ENCODE data around the gene CNTN5.

Gene CNTN5

GRCh38 chr11:99449345-99449744, 428.6 kb downstream of the CNTN5 start (continued):
- no peak for TF ChIP-seq ZBTB49 (tag by site-specific recombination; IDR thresholded peaks at IDR 0.05; ENCODE audit: low read depth)

- Histone ChIP-seq H3K4me1 (ENCODE audit: control insufficient read depth, insufficient read depth, low read length) (no peaks in the 10 kb centered on the region), H3K9me3 (ENCODE audit: control insufficient read depth, insufficient read depth, low read depth, low read length) (no peaks in the 10 kb centered on the region), H3K4me3 (ENCODE audit: low read depth, low read length) (no peak overlapping the region), H3K27ac (ENCODE audit: extremely low read depth, low read depth, low read length) (no peak overlapping the region), H3K36me3 (ENCODE audit: control insufficient read depth in 2 of 2, insufficient read depth in 1 of 2, low read length in 2 of 2) (no peaks in the 10 kb centered on the region)
- CTCF ChIA-PET, result no interaction called here
- POLR2A ChIA-PET, result no interaction called here
- no peak for TF ChIP-seq ZEB2 (tag by site-specific recombination; IDR thresholded peaks at IDR 0.05)
- TF ChIP-seq ZNF37A (tag by site-specific recombination; IDR thresholded peaks at IDR 0.05), result no peak
- no peak for TF ChIP-seq SP2 (tag by site-specific recombination; IDR thresholded peaks at IDR 0.05)
- no peak for TF ChIP-seq FEZF1 (tag by site-specific recombination; IDR thresholded peaks at IDR 0.05)
- TF ChIP-seq RBAK (tag by site-specific recombination; IDR thresholded peaks at IDR 0.05), result no peak
- no peak for TF ChIP-seq ZNF510 (tag by site-specific recombination; IDR thresholded peaks at IDR 0.05; ENCODE audit: insufficient replicate concordance)
- TF ChIP-seq ZNF843 (tag by site-specific recombination; IDR thresholded peaks at IDR 0.05), result no peak
- TF ChIP-seq MEIS1 (CRISPR knock-in tag; IDR thresholded peaks at IDR 0.05; ENCODE audit: borderline replicate concordance), result no peak
- TF ChIP-seq AEBP2 (tag by site-specific recombination; IDR thresholded peaks at IDR 0.05; ENCODE audit: borderline replicate concordance), result no peak
- no peak for TF ChIP-seq KLF16 (tag by site-specific recombination; IDR thresholded peaks at IDR 0.05)
- no peak for TF ChIP-seq BCL11A (tag by site-specific recombination; IDR thresholded peaks at IDR 0.05; ENCODE audit: low read depth)
- no peak for TF ChIP-seq HOXD13 (CRISPR knock-in tag; IDR thresholded peaks at IDR 0.05; ENCODE audit: borderline replicate concordance)
- no peak for TF ChIP-seq ZNF157 (tag by site-specific recombination; IDR thresholded peaks at IDR 0.05)
- TF ChIP-seq ZSCAN23 (tag by site-specific recombination; IDR thresholded peaks at IDR 0.05), result no peak
- no peak for TF ChIP-seq ZNF350 (tag by site-specific recombination; IDR thresholded peaks at IDR 0.05)
- TF ChIP-seq ZNF248 (tag by site-specific recombination; IDR thresholded peaks at IDR 0.05), result no peak
- no peak for TF ChIP-seq ZNF211 (tag by site-specific recombination; IDR thresholded peaks at IDR 0.05; ENCODE audit: low read depth)
Observed at GRCh38 chr11:99452075-99452474, 431.3 kb downstream of the CNTN5 start.

GRCh38 chr11:99461913-99462312, 441.2 kb downstream of the CNTN5 start:
- TF ChIP-seq ZNF24 (tag by site-specific recombination; IDR thresholded peaks at IDR 0.05), result no peak
- no peak for TF ChIP-seq ZNF791 (tag by site-specific recombination; IDR thresholded peaks at IDR 0.05)
- no peak for TF ChIP-seq ZNF521 (tag by site-specific recombination; IDR thresholded peaks at IDR 0.05)
- no peak for TF ChIP-seq ZNF133 (tag by site-specific recombination; IDR thresholded peaks at IDR 0.05)
- TF ChIP-seq SP3 (tag by site-specific recombination; IDR thresholded peaks at IDR 0.05), result no peak
- TF ChIP-seq ZBTB1 (tag by site-specific recombination; IDR thresholded peaks at IDR 0.05), result no peak
- no peak for TF ChIP-seq ZNF121 (tag by site-specific recombination; IDR thresholded peaks at IDR 0.05)
- no peak for TF ChIP-seq ZNF48 (tag by site-specific recombination; IDR thresholded peaks at IDR 0.05)
- no peak for TF ChIP-seq ZNF626 (tag by site-specific recombination; IDR thresholded peaks at IDR 0.05)
- no peak for TF ChIP-seq ZNF560 (tag by site-specific recombination; IDR thresholded peaks at IDR 0.05; ENCODE audit: borderline replicate concordance)
- no peak for TF ChIP-seq ZNF202 (tag by site-specific recombination; IDR thresholded peaks at IDR 0.05; ENCODE audit: borderline replicate concordance)
- no peaks in the 10 kb centered on the region for H3K4me1 ChIP-seq (ENCODE audit: control insufficient read depth, insufficient read depth, low read length)
- no peaks in the 10 kb centered on the region for H3K36me3 ChIP-seq (ENCODE audit: control insufficient read depth in 2 of 2, insufficient read depth in 1 of 2, low read length in 2 of 2)
- H3K4me3 ChIP-seq (ENCODE audit: low read depth, low read length), result no peak overlapping the region
- H3K9me3 ChIP-seq (ENCODE audit: control insufficient read depth, insufficient read depth, low read depth, low read length), result no peaks in the 10 kb centered on the region
- POLR2A ChIA-PET, result no interaction called here
- no peak overlapping the region for H3K27ac ChIP-seq (ENCODE audit: extremely low read depth, low read depth, low read length)
- CTCF ChIA-PET, result interaction anchor here (0.7 kb wide), 1 partner anchor 13 kb away, joined by 9 read pairs; no protein-coding TSS in a partner anchor

All from HEK293 (cell line).